Transverse colon (tissue), 4 donors: Measurements from ENCODE around the gene LRRFIP2.

Experiments used
- CTCF ChIP-seq, 5 experiments: fragments of 200-600 bp in 3 of 5; fragments of 450-650 bp in 2 of 5; sonication (generic) in 3 of 5; IDR thresholded peaks; 1 replicate in 2 of 5; 2 replicates in 3 of 5; pipeline ENCODE4 v1.5.1; 2016 to 2017; ENCODE audit warnings: antibody characterized with exemption in 5 of 5, inconsistent platforms in 3 of 5, mild to moderate bottlenecking in 2 of 5, moderate library complexity in 1 of 5
- POLR2AphosphoS5 ChIP-seq, 3 donors: sonication (generic); formaldehyde crosslinking; IDR thresholded peaks; one replicate each; pipeline ENCODE4 v1.6.1; 2016; ENCODE audit warnings: antibody characterized with exemption in 3 of 3

DNA sequence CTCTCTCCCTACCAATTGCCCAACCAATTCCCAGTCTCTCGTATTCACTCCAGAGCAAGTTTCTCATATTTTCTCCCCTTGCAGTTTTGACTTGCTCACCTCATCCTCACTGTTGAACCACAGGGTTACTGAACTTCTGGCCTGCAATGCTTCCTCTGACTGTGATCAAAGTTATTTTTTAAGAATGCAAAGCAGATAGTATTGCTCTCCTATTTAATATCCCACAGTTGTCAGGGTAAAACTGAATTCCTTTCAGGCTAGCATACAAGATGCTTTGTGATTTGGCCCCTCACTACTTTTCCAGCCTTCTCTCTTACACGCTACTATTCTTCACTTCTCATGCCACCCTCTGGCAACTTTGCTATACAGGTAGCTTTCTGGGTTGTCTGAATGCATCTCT lies 80.9 kb downstream of the LRRFIP2 start:
- TF ChIP-seq POLR2AphosphoS5 (IDR thresholded peaks at IDR 0.05) (no peak), CTCF (IDR thresholded peaks at IDR 0.05) (no peak)
